Sigmoid colon (tissue), 4 donors: ENCODE measurements around the gene STK39.

Experiments used
- EP300 ChIP-seq, 4 donors: sonication (generic); formaldehyde crosslinking; IDR thresholded peaks; one replicate each; pipeline ENCODE4 v1.6.1; 2017; ENCODE audit warnings: antibody characterized with exemption in 4 of 4
- POLR2A ChIP-seq, 2 donors: fragments of 450-650 bp; IDR thresholded peaks; one replicate each; pipeline ENCODE4 v1.6.1; 2016; ENCODE audit warnings: antibody characterized with exemption in 2 of 2, mild to moderate bottlenecking in 2 of 2, moderate library complexity in 2 of 2
- POLR2AphosphoS5 ChIP-seq, 4 donors: sonication (generic); formaldehyde crosslinking; IDR thresholded peaks; one replicate each; pipeline ENCODE4 v1.6.1; 2017; ENCODE audit warnings: antibody characterized with exemption in 4 of 4
- TF ChIP-seq, protein P1 (sequence below), 4 experiments: fragments of 450-650 bp in 3 of 4; fragments of 200-600 bp in 1 of 4; IDR thresholded peaks; one replicate each; pipeline ENCODE4 v1.5.1; 2016 to 2019; ENCODE audit warnings: antibody characterized with exemption in 4 of 4, mild to moderate bottlenecking in 3 of 4, moderate library complexity in 2 of 4

DNA sequence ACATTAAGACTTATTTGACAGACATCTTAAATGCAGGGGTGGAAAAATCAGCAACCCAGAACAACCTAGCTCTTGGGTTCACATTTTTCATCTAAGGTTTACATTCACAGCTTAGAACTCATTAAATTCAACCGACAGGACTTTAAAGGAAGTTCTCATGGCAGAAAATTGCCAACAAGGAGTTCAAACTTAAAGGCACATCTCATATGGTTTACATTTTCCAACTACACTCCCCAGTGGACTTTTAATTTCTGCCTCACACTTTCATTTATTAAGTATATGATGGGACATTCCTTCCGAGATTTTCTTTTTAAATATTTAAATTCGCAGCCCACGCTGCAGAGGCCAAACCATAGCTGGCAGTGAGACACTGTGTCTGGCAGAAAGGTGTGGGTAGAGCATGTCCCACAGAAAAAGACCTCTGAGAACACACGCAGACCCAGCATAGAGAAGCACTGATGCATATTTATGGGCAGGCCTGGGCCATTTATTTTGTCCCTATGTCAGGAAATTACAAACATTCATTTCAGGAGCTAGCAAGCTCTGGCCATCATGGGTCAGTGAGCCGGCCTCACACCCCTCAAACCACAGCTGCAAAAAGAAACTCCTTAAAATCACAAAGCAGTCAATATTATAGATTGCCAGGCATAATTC is 46.3 kb downstream of the STK39 start:
- TF ChIP-seq, protein P1, sequence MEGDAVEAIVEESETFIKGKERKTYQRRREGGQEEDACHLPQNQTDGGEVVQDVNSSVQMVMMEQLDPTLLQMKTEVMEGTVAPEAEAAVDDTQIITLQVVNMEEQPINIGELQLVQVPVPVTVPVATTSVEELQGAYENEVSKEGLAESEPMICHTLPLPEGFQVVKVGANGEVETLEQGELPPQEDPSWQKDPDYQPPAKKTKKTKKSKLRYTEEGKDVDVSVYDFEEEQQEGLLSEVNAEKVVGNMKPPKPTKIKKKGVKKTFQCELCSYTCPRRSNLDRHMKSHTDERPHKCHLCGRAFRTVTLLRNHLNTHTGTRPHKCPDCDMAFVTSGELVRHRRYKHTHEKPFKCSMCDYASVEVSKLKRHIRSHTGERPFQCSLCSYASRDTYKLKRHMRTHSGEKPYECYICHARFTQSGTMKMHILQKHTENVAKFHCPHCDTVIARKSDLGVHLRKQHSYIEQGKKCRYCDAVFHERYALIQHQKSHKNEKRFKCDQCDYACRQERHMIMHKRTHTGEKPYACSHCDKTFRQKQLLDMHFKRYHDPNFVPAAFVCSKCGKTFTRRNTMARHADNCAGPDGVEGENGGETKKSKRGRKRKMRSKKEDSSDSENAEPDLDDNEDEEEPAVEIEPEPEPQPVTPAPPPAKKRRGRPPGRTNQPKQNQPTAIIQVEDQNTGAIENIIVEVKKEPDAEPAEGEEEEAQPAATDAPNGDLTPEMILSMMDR (IDR thresholded peaks at IDR 0.05), result no peak
- TF ChIP-seq POLR2A (IDR thresholded peaks at IDR 0.05) (no peak), EP300 (IDR thresholded peaks at IDR 0.05) (no peak), POLR2AphosphoS5 (IDR thresholded peaks at IDR 0.05) (no peak)
